GM12873 (cell line): ENCODE results near the gene METTL8.

Experiments used
- TF ChIP-seq, protein P1 (sequence below): IDR thresholded peaks from 2 replicates; pipeline ENCODE4 v1.5.1; 2012; ENCODE audit warnings: low read depth, mild to moderate bottlenecking, moderate library complexity, low read length, control low read depth; ENCODE audit not compliant: insufficient read depth; ENCODE audit errors: missing control alignments

METTL8 gene

GRCh38 chr2:171310889-171311288, 122.9 kb downstream of the METTL8 start:
- TF ChIP-seq, protein P1, sequence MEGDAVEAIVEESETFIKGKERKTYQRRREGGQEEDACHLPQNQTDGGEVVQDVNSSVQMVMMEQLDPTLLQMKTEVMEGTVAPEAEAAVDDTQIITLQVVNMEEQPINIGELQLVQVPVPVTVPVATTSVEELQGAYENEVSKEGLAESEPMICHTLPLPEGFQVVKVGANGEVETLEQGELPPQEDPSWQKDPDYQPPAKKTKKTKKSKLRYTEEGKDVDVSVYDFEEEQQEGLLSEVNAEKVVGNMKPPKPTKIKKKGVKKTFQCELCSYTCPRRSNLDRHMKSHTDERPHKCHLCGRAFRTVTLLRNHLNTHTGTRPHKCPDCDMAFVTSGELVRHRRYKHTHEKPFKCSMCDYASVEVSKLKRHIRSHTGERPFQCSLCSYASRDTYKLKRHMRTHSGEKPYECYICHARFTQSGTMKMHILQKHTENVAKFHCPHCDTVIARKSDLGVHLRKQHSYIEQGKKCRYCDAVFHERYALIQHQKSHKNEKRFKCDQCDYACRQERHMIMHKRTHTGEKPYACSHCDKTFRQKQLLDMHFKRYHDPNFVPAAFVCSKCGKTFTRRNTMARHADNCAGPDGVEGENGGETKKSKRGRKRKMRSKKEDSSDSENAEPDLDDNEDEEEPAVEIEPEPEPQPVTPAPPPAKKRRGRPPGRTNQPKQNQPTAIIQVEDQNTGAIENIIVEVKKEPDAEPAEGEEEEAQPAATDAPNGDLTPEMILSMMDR, result no peak

GRCh38 chr2:171309455-171310286, 124.1 kb downstream of the METTL8 start:
- TF ChIP-seq, protein P1, result no peak

GRCh38 chr2:171308280-171309054, 125.3 kb downstream of the METTL8 start:
- TF ChIP-seq, protein P1, result no peak

- TF ChIP-seq, protein P1, result no peak
Measured at GRCh38 chr2:171307560-171307959, 126.2 kb downstream of the METTL8 start.

DNA sequence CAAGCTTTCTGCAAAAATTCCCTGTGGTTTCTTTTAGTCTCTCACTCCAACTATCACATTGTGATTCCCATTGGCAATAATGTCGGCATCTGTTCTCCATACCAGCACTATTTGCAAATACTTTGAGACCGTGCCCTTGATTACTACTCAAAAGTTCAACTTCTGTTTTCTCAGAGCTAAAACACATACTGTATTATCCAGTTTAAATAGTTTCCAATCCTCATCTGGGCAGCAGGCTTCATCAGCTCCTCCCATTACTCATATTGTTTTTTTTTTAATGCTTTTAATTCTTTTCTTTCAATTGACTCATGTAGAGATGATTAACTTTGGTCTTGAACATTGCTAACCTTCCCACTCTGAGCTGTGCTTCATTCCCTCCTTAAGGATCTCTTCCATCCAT, 135.8 kb downstream of the METTL8 start:
- TF ChIP-seq, protein P1, result no peak

- TF ChIP-seq, protein P1, result no peak
Measured at GRCh38 chr2:171294608-171295007, 139.2 kb downstream of the METTL8 start.

- TF ChIP-seq, protein P1, result no peak
Measured at GRCh38 chr2:171293661-171294060, 140.1 kb downstream of the METTL8 start.
